IPS-20b (cell line): ENCODE measurements around the gene DTWD2.
"Not testable (repeated sequence)": the region's sequence is repeated elsewhere in the genome, so short reads cannot be mapped to it uniquely, and the experiment has no call there.

ENCODE experiments used
- H3K27ac ChIP-seq: one replicate; pipeline ENCODE4 v1.5.1; 2013; ENCODE audit warnings: low read length
- H3K27me3 ChIP-seq: 2 replicates; pipeline ENCODE4 v1.6.1; 2013; ENCODE audit warnings: mild to moderate bottlenecking, low read length, inconsistent platforms; ENCODE audit not compliant: insufficient read depth
- H3K36me3 ChIP-seq: 2 replicates; pipeline ENCODE4 v1.6.1; 2013; ENCODE audit warnings: low read depth, mild to moderate bottlenecking, inconsistent platforms, low read length, moderate library complexity; ENCODE audit not compliant: insufficient read depth
- H3K4me1 ChIP-seq: 2 replicates; pipeline ENCODE4 v1.6.1; 2013; ENCODE audit warnings: mild to moderate bottlenecking, control low read depth, inconsistent platforms, low read length, moderate library complexity; ENCODE audit not compliant: insufficient read depth
- H3K4me3 ChIP-seq: 2 replicates; pipeline ENCODE4 v1.5.1; 2013; ENCODE audit warnings: mild to moderate bottlenecking, low read length, inconsistent platforms
- H3K9ac ChIP-seq: 2 replicates; pipeline ENCODE4 v1.6.1; 2013; ENCODE audit warnings: low read depth, mild to moderate bottlenecking, inconsistent platforms, low read length, moderate library complexity
- H3K9me3 ChIP-seq: 2 replicates; pipeline ENCODE4 v1.6.1; 2013; ENCODE audit warnings: mild to moderate bottlenecking, low read depth, low read length, inconsistent platforms; ENCODE audit not compliant: insufficient read depth

Gene DTWD2

DNA sequence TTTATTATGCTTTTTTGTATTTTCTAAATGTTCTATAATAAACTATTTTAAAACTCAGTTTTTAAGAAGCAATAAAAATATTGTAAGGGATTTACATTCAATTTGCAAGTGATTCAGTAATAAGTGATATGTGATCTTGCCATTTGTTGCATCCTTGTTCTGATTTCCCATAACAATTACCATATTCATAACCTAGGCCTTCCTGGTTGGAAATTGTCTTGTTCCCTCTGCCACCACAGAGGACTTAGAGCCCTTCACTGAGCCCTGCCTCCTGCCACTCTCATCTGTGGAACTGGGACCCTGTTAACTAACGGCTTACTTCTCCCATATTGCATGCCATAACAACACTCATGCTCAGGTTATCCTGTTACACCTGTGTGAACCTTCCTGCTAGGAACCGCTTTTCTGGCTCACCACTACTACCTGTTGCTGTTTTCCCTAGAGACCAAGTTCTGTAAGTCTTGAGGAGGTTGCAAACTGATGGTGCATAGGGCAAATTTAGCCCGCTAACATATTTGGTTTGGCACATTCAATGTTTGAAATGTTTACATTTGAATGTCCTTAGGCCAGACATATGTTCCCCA, 32.9 kb upstream of the DTWD2 start:
- no peak overlapping the region for H3K4me3 ChIP-seq
- H3K27me3 ChIP-seq: no peaks in the 10 kb centered on the region
- no peaks in the 10 kb centered on the region for H3K9me3 ChIP-seq
- H3K4me1 ChIP-seq: no peaks in the 10 kb centered on the region
- no peak overlapping the region for H3K27ac ChIP-seq
- no peak overlapping the region for H3K9ac ChIP-seq
- no peaks in the 10 kb centered on the region for H3K36me3 ChIP-seq

DNA sequence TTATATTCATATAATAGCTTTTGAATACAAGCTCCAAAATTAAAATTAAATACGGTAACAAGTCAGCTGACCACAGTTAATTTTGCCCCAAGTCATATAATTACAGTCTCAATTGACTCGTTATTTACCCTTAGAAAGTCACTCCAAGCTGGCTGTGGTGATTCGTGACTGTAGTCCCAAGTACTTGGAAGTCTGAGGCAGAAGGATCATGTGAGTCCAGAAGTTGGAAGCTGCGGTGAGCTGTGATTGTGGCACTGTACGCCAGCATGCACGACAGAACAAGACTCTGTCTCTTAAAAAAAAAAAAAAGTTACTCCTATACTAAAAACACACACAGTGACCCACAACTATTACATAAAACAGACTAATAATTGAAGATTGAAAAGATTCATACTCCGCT, 31.6 kb upstream of the DTWD2 start:
- Histone ChIP-seq H3K9ac (no peak overlapping the region), H3K36me3 (no peaks in the 10 kb centered on the region), H3K4me3 (no peak overlapping the region), H3K4me1 (no peaks in the 10 kb centered on the region), H3K27me3 (no peaks in the 10 kb centered on the region), H3K9me3 (no peaks in the 10 kb centered on the region), H3K27ac (no peak overlapping the region)

DNA sequence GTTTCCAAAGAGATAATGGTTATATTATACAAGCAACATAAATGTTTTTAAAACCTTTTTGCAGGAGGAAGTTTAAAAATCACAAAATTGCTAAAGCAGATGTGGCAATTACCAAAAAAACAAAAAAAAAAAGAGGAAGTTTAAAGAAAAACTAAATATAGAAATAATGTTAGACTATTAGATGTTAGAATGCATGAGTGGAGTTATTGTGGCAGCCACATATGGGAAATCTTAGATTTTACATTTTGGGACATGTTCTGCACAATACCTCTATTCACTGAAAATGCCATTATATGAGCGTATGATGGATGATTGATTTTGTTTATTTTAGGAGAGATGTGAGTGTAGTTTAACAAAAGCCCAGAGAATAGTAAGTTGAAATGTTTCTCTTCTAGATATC, 31.2 kb upstream of the DTWD2 start:
- Histone ChIP-seq H3K9ac (no peak overlapping the region), H3K27ac (no peak overlapping the region), H3K36me3 (no peaks in the 10 kb centered on the region), H3K27me3 (no peaks in the 10 kb centered on the region), H3K4me1 (no peaks in the 10 kb centered on the region), H3K9me3 (no peaks in the 10 kb centered on the region), H3K4me3 (no peak overlapping the region)

DNA sequence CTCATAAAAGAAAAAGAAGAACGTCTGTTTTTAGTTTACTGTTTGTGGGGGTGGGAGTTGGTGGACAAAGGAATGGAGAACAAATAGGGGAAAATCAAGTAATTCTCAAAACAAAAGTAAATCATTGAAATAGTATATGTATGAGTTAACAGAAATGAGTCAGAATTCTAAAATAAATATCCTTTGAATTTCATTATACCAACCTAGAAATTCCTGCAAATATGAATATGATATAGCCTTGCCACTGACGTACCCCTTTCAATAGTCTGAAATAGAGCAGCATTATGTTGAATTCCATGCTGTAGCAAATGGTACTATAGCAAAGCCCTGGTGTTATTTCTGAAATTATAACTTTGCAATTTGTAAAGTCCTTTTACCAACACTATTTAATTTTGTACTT, 29.6 kb upstream of the DTWD2 start:
- Histone ChIP-seq H3K27me3 (no peaks in the 10 kb centered on the region), H3K9me3 (no peaks in the 10 kb centered on the region), H3K4me3 (no peak overlapping the region), H3K4me1 (no peaks in the 10 kb centered on the region), H3K36me3 (no peaks in the 10 kb centered on the region), H3K27ac (no peak overlapping the region), H3K9ac (no peak overlapping the region)

DNA sequence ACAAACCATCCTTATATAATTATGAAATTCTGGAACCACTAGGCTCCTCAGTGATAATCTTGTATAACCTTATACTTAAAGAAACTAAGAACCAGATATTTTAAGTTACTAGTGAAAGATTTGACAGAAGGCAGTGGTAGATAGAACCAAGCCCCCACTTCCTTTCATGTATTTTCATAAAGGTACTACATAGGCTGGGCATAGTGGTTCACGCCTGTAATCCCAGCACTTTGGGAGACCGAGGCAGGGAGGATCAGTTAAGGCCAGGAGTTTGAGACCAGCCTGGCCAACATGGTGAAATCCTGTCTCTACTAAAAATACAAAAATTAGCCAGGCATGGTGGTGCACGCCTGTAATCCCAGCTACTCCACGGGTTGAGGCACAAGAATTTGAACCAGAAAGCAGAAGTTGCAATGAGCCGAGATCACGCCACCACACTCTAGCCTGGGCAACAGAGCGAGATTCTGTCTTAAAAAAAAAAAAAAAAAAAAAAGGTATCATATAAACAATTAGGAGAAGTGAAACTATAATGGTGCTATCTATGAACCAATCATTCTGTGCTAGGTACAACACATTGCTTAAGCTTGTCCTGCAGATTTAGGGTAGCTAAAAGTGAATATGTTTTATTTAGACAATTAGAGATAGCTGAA, 27.9 kb upstream of the DTWD2 start:
- no peaks in the 10 kb centered on the region for H3K9me3 ChIP-seq
- H3K4me1 ChIP-seq: no peaks in the 10 kb centered on the region
- no peak overlapping the region for H3K27ac ChIP-seq
- H3K27me3 ChIP-seq: no peaks in the 10 kb centered on the region
- no peaks in the 10 kb centered on the region for H3K36me3 ChIP-seq
- no peak overlapping the region for H3K9ac ChIP-seq
- no peak overlapping the region for H3K4me3 ChIP-seq

DNA sequence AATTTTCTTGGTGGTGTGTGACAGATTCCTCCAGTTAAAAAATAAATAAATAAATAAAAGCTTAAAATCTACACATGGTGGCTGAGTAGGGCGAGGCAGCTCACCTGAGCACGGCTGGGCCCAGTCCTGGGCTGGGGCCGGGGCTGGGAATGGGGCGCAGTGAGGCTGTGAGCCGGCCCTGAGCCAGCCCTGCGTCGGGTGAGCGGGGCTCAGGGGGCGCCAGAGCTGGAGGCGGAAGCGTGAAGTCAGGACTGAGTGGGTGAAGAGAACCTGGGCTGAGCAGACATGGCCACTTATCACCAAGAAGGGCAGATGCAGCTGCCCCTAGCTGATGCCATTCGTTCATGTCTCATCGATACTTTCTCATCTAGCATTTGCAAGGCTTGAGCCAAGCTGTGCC, 22.8 kb upstream of the DTWD2 start:
- Histone ChIP-seq H3K9me3 (no peaks in the 10 kb centered on the region), H3K9ac (no peak overlapping the region), H3K4me1 (no peaks in the 10 kb centered on the region), H3K27me3 (no peaks in the 10 kb centered on the region), H3K36me3 (no peaks in the 10 kb centered on the region), H3K4me3 (no peak overlapping the region), H3K27ac (no peak overlapping the region)

DNA sequence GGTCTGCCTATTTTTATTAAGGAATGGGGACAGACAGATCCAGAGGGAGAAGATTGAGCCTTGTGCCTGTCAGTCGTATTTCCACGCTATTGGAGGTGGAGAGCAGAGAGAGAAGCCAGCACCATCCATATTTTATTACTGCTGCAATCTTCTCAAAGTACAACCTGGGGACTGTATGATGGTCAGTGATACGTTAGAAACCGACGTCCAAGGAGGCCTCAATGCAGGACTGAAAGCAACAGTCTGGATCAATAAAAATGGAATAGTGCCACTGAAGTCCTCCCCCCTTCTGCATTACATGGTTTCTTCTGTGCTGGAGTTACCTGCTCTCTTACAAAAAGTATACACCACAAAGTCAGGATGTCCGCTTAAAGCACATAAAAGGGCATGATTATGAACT, 21.9 kb upstream of the DTWD2 start:
- H3K27ac ChIP-seq: no peak overlapping the region
- no peaks in the 10 kb centered on the region for H3K27me3 ChIP-seq
- no peaks in the 10 kb centered on the region for H3K9me3 ChIP-seq

DNA sequence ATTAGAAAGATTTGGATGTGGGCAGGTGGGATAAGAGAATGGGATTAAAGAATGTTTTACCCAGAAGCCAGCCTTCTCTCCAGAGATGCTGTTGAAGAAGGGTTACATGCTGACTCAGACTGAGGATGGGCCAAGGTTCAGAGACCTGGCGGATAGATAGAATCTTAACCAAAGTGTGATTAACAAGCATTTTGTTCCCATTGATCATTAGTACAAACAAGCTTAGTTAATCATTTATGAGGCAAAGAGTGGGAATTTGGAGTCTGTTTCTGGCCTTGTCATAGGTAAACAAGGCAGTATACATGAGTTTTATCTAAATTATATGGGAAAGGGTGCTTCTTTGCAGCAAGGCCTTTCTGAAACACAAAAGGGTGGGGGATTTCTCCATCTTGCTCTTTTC, 20.8 kb upstream of the DTWD2 start:
- Histone ChIP-seq H3K9me3 (no peaks in the 10 kb centered on the region), H3K27me3 (no peaks in the 10 kb centered on the region), H3K36me3 (no peaks in the 10 kb centered on the region), H3K4me1 (no peaks in the 10 kb centered on the region), H3K4me3 (no peak overlapping the region), H3K9ac (no peak overlapping the region), H3K27ac (no peak overlapping the region)

More for the DNA sequence above, 21.9 kb upstream of the DTWD2 start:
- Histone ChIP-seq H3K4me1 (no peaks in the 10 kb centered on the region), H3K9ac (no peak overlapping the region), H3K36me3 (no peaks in the 10 kb centered on the region), H3K4me3 (no peak overlapping the region)

DNA sequence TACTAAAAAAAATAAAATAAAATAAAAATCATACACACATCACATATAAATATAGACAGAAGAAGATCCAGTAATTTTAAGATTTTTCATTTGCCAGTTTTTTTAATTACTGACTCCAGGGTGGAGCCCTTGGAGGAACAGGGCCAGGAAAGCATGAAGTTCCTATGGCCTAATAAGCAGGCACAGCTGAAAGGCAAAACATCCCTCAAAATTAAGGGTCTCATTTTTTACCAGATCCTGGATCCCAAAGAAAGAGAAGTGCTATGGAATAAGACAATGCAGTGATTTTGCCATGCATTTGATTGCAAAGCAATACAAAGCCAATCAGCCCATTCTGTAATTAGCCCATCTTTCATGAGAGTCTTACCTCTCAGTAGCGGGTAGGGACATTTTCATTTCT, 11.3 kb upstream of the DTWD2 start:
- no peaks in the 10 kb centered on the region for H3K4me1 ChIP-seq
- H3K36me3 ChIP-seq: no peaks in the 10 kb centered on the region
- H3K9ac ChIP-seq: no peak overlapping the region
- H3K4me3 ChIP-seq: no peak overlapping the region
- H3K27me3 ChIP-seq: no peaks in the 10 kb centered on the region
- no peak overlapping the region for H3K27ac ChIP-seq
- H3K9me3 ChIP-seq: peaks cover 56% of the 10 kb centered on the region

DNA sequence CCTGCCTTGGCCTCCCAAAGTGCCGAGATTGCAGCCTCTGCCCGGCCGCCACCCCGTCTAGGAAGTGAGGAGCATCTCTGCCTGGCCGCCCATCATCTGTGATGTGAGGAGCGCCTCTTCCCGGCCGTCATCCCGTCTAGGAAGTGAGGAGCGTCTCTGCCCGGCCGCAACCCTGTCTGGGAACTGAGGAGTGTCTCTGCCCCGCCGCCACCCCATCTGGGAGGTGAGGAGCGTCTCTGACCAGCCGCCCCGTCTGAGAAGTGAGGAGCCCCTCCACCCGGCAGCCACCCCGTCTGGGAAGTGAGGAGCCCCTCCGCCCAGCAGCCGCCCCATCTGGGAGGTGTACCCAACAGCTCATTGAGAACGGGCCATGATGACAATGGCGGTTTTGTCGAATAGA, 10.5 kb upstream of the DTWD2 start:
- not testable (repeated sequence) for H3K27me3 ChIP-seq, H3K4me3 ChIP-seq, H3K9ac ChIP-seq, H3K27ac ChIP-seq, H3K4me1 ChIP-seq, H3K36me3 ChIP-seq
- peaks cover 58% of the 10 kb centered on the region for H3K9me3 ChIP-seq

DNA sequence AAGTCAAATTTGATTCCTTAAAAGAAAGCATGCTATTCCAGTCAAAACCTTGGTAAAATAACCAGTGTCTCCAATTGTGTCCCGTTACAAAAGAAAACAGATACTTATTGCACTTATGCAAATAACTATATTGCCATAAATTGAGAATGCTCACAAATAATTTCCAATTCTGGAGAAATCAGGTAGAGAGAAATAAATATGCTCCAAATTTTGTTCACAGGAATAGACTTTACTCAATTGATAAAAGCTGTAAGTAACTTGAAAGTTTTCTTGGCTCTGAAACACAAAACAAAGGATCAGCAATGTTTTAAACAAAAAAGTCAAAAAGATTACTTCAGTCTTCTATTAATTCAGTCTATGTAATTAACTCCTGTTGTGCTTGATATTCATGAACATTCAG, 7.8 kb upstream of the DTWD2 start:
- H3K36me3 ChIP-seq: no peaks in the 10 kb centered on the region
- H3K9me3 ChIP-seq: peaks cover 55% of the 10 kb centered on the region
- no peaks in the 10 kb centered on the region for H3K4me1 ChIP-seq
- no peak overlapping the region for H3K27ac ChIP-seq
- no peak overlapping the region for H3K9ac ChIP-seq
- no peaks in the 10 kb centered on the region for H3K27me3 ChIP-seq
- no peak overlapping the region for H3K4me3 ChIP-seq

DNA sequence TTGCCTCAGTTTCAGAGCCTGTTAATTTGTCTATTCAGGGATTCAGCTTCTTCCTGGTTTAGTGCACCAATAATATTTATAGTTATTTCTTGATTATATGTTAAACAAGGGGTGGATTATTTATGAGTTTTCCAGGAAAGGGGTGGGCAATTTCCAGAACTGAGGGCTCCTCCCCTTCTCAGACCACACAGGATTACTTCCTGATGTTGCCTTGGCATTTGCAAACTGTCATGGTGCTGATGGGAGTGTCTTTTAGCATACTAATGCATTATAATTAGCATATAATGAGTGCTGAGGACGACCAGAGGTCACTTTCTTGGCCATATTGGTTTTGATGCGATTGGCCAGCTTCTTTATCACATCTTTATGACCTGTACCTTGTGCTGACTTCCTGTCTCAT, 6.2 kb upstream of the DTWD2 start:
- Histone ChIP-seq H3K9me3 (peaks cover 40% of the 10 kb centered on the region; the same call in 1 of the 2 replicates), H3K27ac (no peak overlapping the region), H3K27me3 (no peaks in the 10 kb centered on the region), H3K36me3 (no peaks in the 10 kb centered on the region), H3K4me1 (no peaks in the 10 kb centered on the region), H3K9ac (no peak overlapping the region), H3K4me3 (no peak overlapping the region)
